ENCODE measurements around the gene STMN1.

The STMN1 gene

DNA sequence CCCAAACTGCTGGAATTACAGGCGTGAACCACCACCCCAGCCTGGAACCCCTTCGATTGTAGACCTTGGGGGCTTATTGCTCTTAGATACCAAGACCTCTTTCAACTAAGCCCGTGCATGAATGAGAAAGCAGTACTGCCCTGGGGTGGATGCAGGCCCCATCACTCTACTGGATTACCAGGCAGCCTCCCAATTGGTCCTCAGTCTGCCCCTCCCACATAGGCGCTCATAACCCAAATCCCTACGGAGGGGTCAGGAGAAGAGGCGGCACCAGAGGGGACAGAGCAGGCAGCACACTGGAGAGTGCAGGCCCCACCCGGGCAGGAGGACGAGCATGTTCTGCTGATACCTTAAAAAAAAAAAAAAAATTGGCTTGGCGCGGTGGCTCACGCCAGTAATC lies 12.4 kb upstream of the STMN1 start:
- no peak for DNase-seq

DNA sequence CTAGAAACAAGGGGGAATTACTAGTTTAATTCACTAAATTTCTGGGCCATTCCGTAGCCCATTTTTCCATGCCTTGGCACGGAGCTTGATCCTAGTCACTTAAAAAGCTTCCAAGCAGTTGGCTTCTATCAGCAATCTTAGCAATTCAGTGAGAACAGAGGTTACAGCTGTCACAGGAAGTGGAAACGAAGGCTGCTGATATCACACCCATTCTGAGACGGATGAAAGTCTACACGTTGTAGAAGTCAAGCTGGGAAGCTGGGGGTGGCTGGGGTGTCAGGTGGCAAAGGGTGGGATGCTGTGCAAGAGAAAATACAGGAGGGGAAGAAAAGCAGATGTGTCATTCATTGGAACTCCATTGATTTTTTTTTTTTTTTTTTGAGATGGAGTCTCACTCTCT lies 11.8 kb upstream of the STMN1 start:
- DNase-seq = no peak

DNA sequence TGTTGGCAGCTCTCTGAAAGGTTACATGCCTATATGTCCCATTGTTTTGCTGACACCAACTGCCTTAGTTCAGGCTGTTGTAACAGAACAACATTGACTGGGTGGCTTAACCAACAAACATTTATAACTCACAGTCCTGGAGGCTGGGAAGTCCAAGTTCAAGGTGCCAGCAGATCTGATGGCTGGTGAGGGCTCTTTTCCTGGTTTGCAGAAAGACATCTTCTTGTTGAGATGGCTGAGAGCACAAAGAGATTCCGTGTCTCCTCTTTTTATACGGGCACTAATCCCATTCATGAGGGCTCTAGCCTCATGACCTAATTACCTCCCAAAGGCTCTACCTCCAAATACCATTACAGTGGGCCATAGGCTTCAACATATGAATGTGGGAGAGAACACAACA lies 10.2 kb upstream of the STMN1 start:
- no peak for DNase-seq

DNA sequence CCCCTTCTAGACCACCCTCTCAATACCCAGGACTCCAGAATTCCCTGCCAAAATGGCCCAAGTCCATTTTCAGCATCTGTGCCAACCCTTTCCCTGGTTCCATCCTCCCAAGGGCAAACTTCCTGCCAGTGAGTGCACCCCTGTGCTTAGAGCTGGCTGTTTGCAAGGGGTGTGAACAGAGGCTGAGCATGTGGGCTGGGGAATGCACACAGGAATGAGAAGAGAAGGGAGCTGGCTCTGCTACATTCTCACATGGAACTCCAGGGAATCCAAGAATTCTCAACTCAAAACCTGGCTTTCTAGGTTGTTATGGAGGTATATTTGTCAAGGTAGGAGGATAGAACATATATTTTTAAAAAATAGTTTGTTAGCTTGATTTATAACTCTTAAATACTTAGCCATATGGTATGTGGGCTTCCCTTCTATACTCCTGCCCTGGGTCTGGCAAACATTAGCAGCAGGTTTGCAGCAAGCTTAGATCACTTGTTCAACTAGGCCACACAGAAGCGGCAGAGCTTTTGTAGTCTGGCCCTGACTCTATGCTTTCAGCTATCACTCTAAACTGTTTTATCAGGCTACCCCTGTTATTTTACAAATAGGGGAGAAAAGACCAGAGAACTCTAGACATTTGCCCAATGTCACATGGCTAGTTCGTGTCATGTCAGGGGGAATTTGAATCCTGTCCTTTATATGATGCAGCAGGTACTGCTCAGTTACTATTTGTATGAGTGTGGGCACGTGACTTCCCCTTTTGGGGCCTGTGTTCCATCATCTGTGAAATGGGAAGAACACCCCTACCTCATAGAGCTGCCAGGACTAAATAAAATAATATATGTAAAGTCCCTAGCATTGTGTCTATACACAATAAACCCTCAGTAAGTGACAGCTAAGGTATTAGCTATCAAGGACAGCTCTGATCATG lies 8.1 kb upstream of the STMN1 start:
- peak; percentile 59 for DNase-seq

GRCh38 chr1:25913206-25913605 lies 7.0 kb upstream of the STMN1 start:
- DNase-seq = no peak

- no peak for DNase-seq
Observed at GRCh38 chr1:25912076-25912831, 6.0 kb upstream of the STMN1 start.

- no peak for DNase-seq
Observed at GRCh38 chr1:25911162-25911561, 4.9 kb upstream of the STMN1 start.

- no peak for DNase-seq
Observed at GRCh38 chr1:25909040-25909439, 2.8 kb upstream of the STMN1 start.

GRCh38 chr1:25908161-25908560 lies 1.9 kb upstream of the STMN1 start:
- DNase-seq = no peak

GRCh38 chr1:25907601-25908000 lies 1.4 kb upstream of the STMN1 start:
- DNase-seq = no peak

- DNase-seq = peak; percentile 79
Observed at GRCh38 chr1:25906644-25907300, 553 bp upstream of the STMN1 start.

DNA sequence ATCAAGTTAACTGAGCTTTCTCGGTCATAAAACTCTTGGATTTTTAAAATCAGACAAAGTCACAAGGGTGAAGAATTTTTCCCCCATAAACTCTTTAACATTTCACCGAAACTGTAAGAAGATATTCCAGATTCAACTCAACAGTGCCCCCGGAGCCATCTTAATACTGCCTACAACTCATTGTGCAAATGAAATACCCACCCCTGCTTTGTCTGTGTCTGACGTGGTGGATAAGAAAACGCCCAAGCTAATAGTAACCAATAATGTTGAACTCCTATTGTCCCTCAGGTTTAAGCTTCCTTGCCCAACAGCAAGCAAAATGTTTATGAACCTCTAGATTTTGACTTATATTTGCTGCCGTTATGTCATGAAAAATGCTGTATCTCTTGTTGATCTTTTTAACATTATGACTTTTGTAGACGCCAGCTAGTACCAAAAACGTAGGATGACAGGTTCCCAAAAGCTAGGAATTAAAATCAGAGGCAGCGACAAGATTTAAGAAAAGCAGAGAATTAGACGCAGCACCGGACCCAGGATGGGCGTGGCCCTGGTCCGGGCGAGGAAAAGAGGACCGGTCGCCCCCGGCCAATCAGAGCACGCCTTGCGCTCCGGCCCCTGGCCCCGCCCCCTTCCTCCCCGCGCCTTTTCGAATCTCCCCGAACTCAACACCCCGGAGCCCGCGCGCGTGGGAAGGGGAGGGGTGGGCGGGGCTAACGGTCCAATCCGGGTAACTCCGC lies 1.1 kb downstream of the STMN1 start:
- peak; percentile 95 for DNase-seq

DNA sequence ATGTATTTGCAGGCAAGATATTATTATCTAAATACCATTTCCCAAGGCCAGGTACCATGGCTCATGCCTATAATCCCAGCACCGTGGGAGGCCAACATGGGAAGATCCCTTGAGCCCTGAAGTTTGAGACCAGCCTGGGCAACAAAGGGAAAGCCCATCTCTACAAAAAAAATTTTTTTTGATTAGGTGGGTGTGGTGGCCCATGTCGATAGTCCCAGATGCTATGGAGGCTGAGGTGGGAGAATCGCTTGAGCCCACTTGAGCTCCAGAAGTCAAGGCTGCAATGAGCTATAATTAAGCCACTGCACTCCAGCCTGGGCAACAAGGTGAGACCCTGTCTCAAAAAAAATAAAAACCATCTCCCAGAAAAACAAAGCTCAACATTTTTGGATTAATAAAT lies 2.2 kb downstream of the STMN1 start:
- DNase-seq = no peak

DNA sequence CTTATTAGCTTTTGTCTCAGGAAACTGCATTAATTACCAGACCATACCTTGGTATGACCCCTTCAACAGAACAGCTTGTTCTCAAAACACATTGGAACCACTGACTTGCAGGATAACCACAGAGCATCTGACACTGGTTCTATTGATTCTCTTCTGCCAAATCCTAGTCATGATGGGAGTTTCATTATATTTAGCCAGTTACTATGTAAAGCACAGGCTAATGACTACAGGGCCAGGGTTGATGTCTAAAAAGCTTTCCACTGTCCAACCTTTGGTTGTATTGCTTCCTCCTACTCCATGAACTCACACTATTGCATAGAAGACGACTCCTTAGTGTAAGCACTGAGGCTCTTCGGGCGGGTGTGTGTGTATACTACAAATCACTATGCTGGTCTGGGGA lies 3.8 kb downstream of the STMN1 start:
- DNase-seq = no peak

- no peak for DNase-seq
Observed at GRCh38 chr1:25900219-25900618, 6.0 kb downstream of the STMN1 start.

GRCh38 chr1:25899792-25900191 lies 6.4 kb downstream of the STMN1 start:
- no peak for DNase-seq

DNA sequence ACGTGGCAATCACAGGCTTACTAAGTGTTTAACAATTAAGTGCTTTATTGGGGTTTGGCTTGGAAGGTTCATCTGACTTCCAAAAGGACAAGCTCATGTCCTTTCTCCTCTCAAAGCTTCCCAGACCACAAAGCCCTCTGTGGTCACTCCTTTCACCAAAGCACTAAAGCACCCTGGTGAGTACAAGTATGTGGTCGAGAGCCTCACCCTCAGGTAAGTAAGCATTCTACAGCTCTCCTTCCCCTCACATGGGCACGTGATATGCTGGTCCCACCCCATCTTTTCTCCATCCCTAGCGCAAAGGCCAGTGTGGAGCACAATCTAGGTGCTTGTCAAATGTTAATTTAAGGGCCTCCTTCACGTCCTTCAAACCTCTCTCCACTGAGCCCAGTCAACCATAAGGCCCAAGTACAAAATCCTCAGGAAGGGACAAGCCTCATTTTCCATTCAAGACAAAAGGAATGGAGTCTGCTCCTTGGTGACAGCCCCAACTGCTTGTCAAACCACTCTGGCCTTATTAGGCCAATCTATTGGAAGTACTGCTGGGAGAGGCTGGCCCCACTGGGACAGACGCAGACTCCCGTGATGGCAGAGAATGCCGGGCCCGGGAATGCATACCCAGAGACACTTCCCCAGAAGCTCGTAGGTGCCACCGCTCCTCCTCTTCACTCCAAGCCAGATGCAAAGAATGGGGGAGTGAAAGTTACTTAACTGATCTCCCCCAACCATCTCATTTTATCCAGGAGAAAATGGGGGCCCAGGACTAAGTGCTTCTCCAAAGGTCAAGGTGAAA lies 7.8 kb downstream of the STMN1 start:
- no peak for DNase-seq

DNA sequence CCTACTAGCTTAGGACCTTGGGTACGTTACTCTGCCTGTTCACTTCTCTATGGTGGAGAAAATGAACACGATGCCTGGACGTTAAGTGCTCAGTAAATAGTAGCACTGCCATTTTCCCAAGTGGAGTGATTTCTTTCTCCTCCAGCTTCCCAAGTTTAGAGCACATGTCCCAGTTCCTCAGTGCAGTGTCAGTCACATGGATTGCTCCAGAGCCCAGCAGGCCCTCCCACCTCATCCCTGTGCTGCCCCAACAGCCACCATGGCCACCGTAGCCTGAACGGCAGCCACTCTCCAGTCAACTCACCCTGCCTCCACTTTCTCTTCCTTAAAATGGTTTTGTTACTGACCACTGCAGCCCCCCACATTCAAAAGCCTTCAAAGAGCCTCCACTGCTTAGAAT lies 8.5 kb downstream of the STMN1 start:
- DNase-seq = no peak

- no peak for DNase-seq
Observed at GRCh38 chr1:25896266-25896665, 10.0 kb downstream of the STMN1 start.

DNA sequence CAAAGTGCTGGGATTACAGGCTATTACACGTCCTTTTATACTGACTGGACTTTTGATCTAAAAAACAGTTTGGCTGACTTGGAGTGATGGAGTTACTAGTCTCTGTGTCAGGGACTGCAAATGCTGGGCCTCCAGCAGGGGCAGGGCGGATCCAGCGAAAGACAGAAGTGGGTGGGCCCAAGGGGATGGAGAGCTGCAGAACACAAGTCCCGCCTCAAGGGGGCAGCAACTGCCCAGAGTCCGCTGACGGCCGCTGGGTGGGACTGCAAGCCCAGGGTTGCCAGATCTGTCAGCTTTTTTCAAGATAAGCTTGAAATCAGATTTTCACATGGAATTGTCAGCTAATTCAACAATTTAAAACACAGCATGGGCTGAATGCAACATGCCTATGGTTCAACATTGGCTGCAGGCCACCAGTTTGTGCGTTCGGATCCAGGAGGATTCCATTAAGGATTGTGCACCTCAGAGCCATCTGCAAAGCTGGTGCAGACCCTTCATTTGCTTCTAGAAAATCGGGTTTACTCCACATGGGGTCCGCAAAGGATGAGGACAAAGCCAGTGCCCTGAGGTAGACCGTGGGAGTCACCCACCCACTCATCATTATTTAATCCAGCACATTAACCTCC lies 10.7 kb downstream of the STMN1 start:
- peak; percentile 95 for DNase-seq

DNA sequence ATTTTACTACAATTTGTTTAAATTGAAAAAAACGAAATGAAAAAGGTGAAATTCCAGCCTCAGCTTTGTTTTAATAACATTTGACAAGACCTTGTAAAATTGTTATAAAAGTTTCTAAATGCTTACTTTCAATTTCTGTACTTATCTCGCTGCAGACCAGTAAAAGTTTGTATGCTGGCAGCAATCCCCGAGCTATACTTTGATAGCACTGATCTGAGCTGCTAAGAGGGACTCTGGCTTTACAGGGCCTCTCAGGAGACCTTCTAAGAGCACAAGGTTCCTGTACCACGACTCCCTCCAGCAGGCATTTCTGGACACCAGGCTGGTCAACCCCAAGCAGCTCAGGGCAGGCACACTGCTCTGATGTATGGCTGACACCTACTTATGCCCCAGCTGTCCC lies 13.1 kb downstream of the STMN1 start:
- DNase-seq = no peak

- DNase-seq = no peak
Observed at GRCh38 chr1:25891606-25892005, 14.6 kb downstream of the STMN1 start.
